CD14-positive monocyte (primary cell): ENCODE results near the gene GTF3C5. TPM values are rescaled to one million over a fixed set of nuclear protein-coding genes. Genes with fewer than 3 reads are reported as not detected.

Experiments
- DNase-seq, 3 donors: peaks; one replicate each; pipeline ENCODE4 v3.0.0-alpha.2; 2011 to 2022
- H2AFZ ChIP-seq: 2 replicates; pipeline ENCODE4 v1.6.0; 2012; ENCODE audit warnings: mild to moderate bottlenecking, low read depth, low read length, inconsistent platforms; ENCODE audit not compliant: insufficient read depth, poor library complexity, severe bottlenecking
- H3K27ac ChIP-seq, 2 donors: 1 replicate in 1 of 2; 2 replicates in 1 of 2; pipeline ENCODE4 v1.5.1; 2012 to 2013; ENCODE audit warnings: low read length in 2 of 2, control low read depth in 1 of 2, inconsistent platforms in 1 of 2, low read depth in 1 of 2, mild to moderate bottlenecking in 1 of 2
- H3K27me3 ChIP-seq, 2 donors: one replicate each; pipeline versions ENCODE4 v1.6.0 to v1.6.1; 2011 to 2013; ENCODE audit warnings: low read length in 2 of 2; ENCODE audit not compliant: control insufficient read depth in 2 of 2, insufficient read depth in 2 of 2
- H3K36me3 ChIP-seq, 2 donors: replicated peaks in 1 of 2; 1 replicate in 1 of 2; 2 replicates in 1 of 2; pipeline versions ENCODE4 v1.5.1 to v1.6.1; 2012 to 2013; ENCODE audit warnings: low read length in 2 of 2, control low read depth in 1 of 2, inconsistent platforms in 1 of 2, mild to moderate bottlenecking in 1 of 2; ENCODE audit not compliant: insufficient read depth in 2 of 2, control insufficient read depth in 1 of 2
- H3K4me1 ChIP-seq, 2 donors: 1 replicate in 1 of 2; 2 replicates in 1 of 2; pipeline versions ENCODE4 v1.5.1 to v1.6.1; 2012 to 2013; ENCODE audit warnings: low read length in 2 of 2, control low read depth in 1 of 2, inconsistent platforms in 1 of 2, mild to moderate bottlenecking in 1 of 2, moderate library complexity in 1 of 2; ENCODE audit not compliant: insufficient read depth in 2 of 2, control insufficient read depth in 1 of 2
- H3K4me2 ChIP-seq: replicated peaks from 2 replicates; pipeline ENCODE3; 2012; ENCODE audit warnings: low read length, moderate library complexity, mild to moderate bottlenecking; ENCODE audit not compliant: poor library complexity, severe bottlenecking; ENCODE audit errors: extremely low read depth
- H3K4me3 ChIP-seq, 3 experiments: fragments of 200-600 bp in 1 of 3; sonication (generic) in 1 of 3; replicated peaks in 1 of 3; 1 replicate in 2 of 3; 2 replicates in 1 of 3; pipeline ENCODE4 v1.5.1; 2011 to 2013; ENCODE audit warnings: low read length in 3 of 3, mild to moderate bottlenecking in 3 of 3, control low read depth in 2 of 3, low read depth in 2 of 3, inconsistent platforms in 1 of 3, moderate library complexity in 1 of 3
- H3K79me2 ChIP-seq: 2 replicates; pipeline ENCODE4 v1.6.0; 2012; ENCODE audit warnings: mild to moderate bottlenecking, control low read depth, inconsistent platforms, low read length, moderate library complexity; ENCODE audit not compliant: insufficient read depth
- H3K9ac ChIP-seq: 2 replicates; pipeline ENCODE4 v1.6.0; 2017; ENCODE audit warnings: low read length, mild to moderate bottlenecking; ENCODE audit not compliant: insufficient read depth, poor library complexity, severe bottlenecking
- H3K9me3 ChIP-seq, 2 donors: replicated peaks in 1 of 2; 1 replicate in 1 of 2; 2 replicates in 1 of 2; pipeline versions ENCODE4 v1.5.1 to v1.6.1; 2012 to 2013; ENCODE audit warnings: low read length in 2 of 2, control low read depth in 1 of 2; ENCODE audit not compliant: control insufficient read depth in 1 of 2, insufficient read depth in 1 of 2
- H4K20me1 ChIP-seq: 2 replicates; pipeline ENCODE4 v1.6.0; 2012; ENCODE audit warnings: mild to moderate bottlenecking, low read length, control low read depth, moderate library complexity; ENCODE audit not compliant: insufficient read depth
- H3K27ac Mint-ChIP-seq, 7 donors: one replicate each; pipeline ENCODE4 v1.8.0; 2020; ENCODE audit warnings: mild to moderate bottlenecking in 7 of 7, mixed read lengths in 7 of 7, moderate library complexity in 6 of 7, inconsistent platforms in 2 of 7
- H3K27me3 Mint-ChIP-seq, 3 donors: one replicate each; pipeline ENCODE4 v1.8.0; 2021 to 2022; ENCODE audit warnings: low read depth in 3 of 3, mild to moderate bottlenecking in 3 of 3, mixed read lengths in 3 of 3, moderate library complexity in 3 of 3, inconsistent platforms in 1 of 3
- H3K36me3 Mint-ChIP-seq, 2 donors: one replicate each; pipeline ENCODE4 v1.8.0; 2020; ENCODE audit warnings: mixed read lengths in 2 of 2, inconsistent platforms in 1 of 2, mild to moderate bottlenecking in 1 of 2
- H3K4me1 Mint-ChIP-seq: one replicate; pipeline ENCODE4 v1.8.0; 2020; ENCODE audit warnings: mild to moderate bottlenecking, mixed read lengths
- H3K4me3 Mint-ChIP-seq, 2 donors: one replicate each; pipeline ENCODE4 v1.8.0; 2020; ENCODE audit warnings: mild to moderate bottlenecking in 2 of 2, mixed read lengths in 2 of 2, moderate library complexity in 1 of 2
- H3K9me3 Mint-ChIP-seq, 7 donors: one replicate each; pipeline ENCODE4 v1.8.0; 2020 to 2022; ENCODE audit warnings: mixed read lengths in 7 of 7, mild to moderate bottlenecking in 6 of 7, moderate library complexity in 6 of 7, inconsistent platforms in 2 of 7
- WGBS: methylation state at CpG from one replicate; pipeline ENCODE4 v1.1.5; 2013; ENCODE audit warnings: missing lambda C conversion rate; ENCODE audit not compliant: insufficient coverage; 5-methylcytosine and 5-hydroxymethylcytosine counted together
- intact Hi-C, 2 donors: fragments of 100-400 bp; cut with micrococcal nuclease; formaldehyde crosslinking; loops; one replicate each; pipeline versions ENCODE4 v1.15.0 to v1.15.1; 2023
- polyA plus RNA-seq, 3 donors: library from polyadenylated mRNA; depleted of rRNA in 1 of 3; unstranded in 2 of 3; stranded (reverse) in 1 of 3; fragments of 300-500 nt in 2 of 3; fragments of >200 nt in 1 of 3; fragmentation: Illumina TruSeq in 2 of 3; gene quantifications; 1 replicate in 2 of 3; 2 replicates in 1 of 3; pipeline ENCODE4 v1.2.3, GENCODE V29; 2012 to 2021
- TF ChIP-seq, protein P1 (sequence below): fragments of 200-600 bp; IDR thresholded peaks from one replicate; pipeline ENCODE4 v1.8.0; 2022; ENCODE audit warnings: antibody characterized with exemption, mild to moderate bottlenecking

The GTF3C5 gene
- polyA plus RNA-seq, 3 donors = 21.3 to 75.6 (median 24.4) TPM

DNA sequence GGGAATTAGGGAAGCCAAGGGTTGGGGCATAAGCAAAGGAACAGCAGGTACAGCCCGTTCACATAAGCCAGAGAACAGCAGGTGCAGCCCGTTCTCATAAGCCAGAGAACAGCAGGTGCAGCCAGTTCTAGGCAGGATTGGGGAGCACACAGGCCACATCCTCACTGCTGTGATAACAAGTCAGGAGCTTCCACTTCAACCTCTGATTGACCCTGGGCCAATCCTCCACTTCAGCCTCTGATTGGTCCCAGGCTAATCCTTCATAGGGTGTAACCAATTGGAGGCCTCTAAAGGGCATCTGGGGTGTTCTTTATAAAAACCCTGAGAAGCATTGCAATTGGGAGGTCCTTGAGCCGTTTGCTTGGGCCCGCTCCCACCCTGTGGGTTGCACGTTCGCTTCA, 58.5 kb downstream of the GTF3C5 start:
- no peak overlapping the region for H3K27ac Mint-ChIP-seq
- intact Hi-C loops = no loop called here

DNA sequence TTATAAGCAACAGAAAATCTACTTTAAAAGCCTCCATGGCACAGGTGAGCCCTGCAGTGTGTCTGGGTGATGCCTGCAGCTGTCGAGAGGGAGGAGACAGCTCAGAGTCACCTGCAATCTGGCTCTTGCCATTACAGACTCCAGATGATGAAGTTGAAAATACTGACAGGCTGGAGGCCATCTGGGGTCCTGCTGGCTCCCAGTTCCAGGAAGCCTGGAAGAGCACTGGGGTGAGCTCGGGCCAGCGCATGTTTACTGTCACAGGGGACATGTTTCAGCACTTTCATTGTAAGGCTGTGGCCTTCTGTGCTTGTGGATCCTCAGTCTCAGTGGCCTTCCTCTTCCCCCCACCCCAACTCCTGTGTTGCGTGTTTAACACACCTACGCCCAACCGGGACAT, 59.4 kb downstream of the GTF3C5 start:
- Histone ChIP-seq H3K4me2 (no peak overlapping the region), H3K27ac (no peak overlapping the region), H3K79me2 (no peaks in the 10 kb centered on the region), H3K4me1 (no peaks in the 10 kb centered on the region), H4K20me1 (no peaks in the 10 kb centered on the region), H3K4me3 (no peak overlapping the region), H3K36me3 (no peaks in the 10 kb centered on the region), H3K9ac (no peak overlapping the region), H3K27me3 (no peaks in the 10 kb centered on the region), H3K9me3 (no peaks in the 10 kb centered on the region), H2AFZ (no peak overlapping the region)
- TF ChIP-seq, protein P1, sequence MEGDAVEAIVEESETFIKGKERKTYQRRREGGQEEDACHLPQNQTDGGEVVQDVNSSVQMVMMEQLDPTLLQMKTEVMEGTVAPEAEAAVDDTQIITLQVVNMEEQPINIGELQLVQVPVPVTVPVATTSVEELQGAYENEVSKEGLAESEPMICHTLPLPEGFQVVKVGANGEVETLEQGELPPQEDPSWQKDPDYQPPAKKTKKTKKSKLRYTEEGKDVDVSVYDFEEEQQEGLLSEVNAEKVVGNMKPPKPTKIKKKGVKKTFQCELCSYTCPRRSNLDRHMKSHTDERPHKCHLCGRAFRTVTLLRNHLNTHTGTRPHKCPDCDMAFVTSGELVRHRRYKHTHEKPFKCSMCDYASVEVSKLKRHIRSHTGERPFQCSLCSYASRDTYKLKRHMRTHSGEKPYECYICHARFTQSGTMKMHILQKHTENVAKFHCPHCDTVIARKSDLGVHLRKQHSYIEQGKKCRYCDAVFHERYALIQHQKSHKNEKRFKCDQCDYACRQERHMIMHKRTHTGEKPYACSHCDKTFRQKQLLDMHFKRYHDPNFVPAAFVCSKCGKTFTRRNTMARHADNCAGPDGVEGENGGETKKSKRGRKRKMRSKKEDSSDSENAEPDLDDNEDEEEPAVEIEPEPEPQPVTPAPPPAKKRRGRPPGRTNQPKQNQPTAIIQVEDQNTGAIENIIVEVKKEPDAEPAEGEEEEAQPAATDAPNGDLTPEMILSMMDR = no peak
- H3K27ac Mint-ChIP-seq = no peak overlapping the region
- 75% methylated on average over 5 of the region's 6 CpGs for WGBS
- H3K9me3 Mint-ChIP-seq = peaks cover 0 to 6% (median 0%) of the 10 kb centered on the region in 7 donors
- H3K27me3 Mint-ChIP-seq = peaks cover 0 to 6% (median 1%) of the 10 kb centered on the region in 3 donors
- H3K4me1 Mint-ChIP-seq = no peaks in the 10 kb centered on the region
- intact Hi-C loops = no loop called here
- no peak overlapping the region for H3K4me3 Mint-ChIP-seq
- no peak for DNase-seq
- no peaks in the 10 kb centered on the region for H3K36me3 Mint-ChIP-seq

More for the DNA sequence above, 58.5 kb downstream of the GTF3C5 start:
- Mint-ChIP-seq H3K27me3 (peaks cover 0 to 6% (median 1%) of the 10 kb centered on the region in 3 donors), H3K9me3 (no peaks in the 10 kb centered on the region), H3K36me3 (no peaks in the 10 kb centered on the region), H3K4me1 (no peaks in the 10 kb centered on the region), H3K4me3 (no peak overlapping the region)
- TF ChIP-seq, protein P1 = no peak
- no peaks in the 10 kb centered on the region for H3K9me3 ChIP-seq
- no peaks in the 10 kb centered on the region for H3K4me1 ChIP-seq
- no peaks in the 10 kb centered on the region for H4K20me1 ChIP-seq
- H3K9ac ChIP-seq = no peak overlapping the region
- H3K4me3 ChIP-seq = no peak overlapping the region
- no peaks in the 10 kb centered on the region for H3K27me3 ChIP-seq
- DNase-seq = no peak
- H3K27ac ChIP-seq = no peak overlapping the region
- no peaks in the 10 kb centered on the region for H3K36me3 ChIP-seq
- WGBS = 97% methylated on average over 6 of the region's 6 CpGs
- no peaks in the 10 kb centered on the region for H3K79me2 ChIP-seq
- no peak overlapping the region for H3K4me2 ChIP-seq
- H2AFZ ChIP-seq = no peak overlapping the region
